Immature natural killer cell (primary cell): ENCODE results near the gene TPM4. TPM values are rescaled to one million over a fixed set of nuclear protein-coding genes. Genes with fewer than 3 reads are reported as not detected.

Experiments used
- DNase-seq, 3 donors: peaks; one replicate each; pipeline ENCODE4 v3.0.0; 2022; ENCODE audit warnings: mixed read lengths in 1 of 3
- H3K27ac Mint-ChIP-seq, 6 donors: one replicate each; pipeline ENCODE4 v1.8.0; 2020; ENCODE audit warnings: mixed read lengths in 6 of 6, mild to moderate bottlenecking in 5 of 6, inconsistent platforms in 4 of 6, moderate library complexity in 3 of 6
- H3K27me3 Mint-ChIP-seq, 3 donors: one replicate each; pipeline ENCODE4 v1.8.0; 2020 to 2021; ENCODE audit warnings: low read depth in 3 of 3, mild to moderate bottlenecking in 3 of 3, mixed read lengths in 3 of 3, moderate library complexity in 3 of 3, inconsistent platforms in 1 of 3
- H3K36me3 Mint-ChIP-seq, 3 donors: one replicate each; pipeline ENCODE4 v1.8.0; 2020; ENCODE audit warnings: mixed read lengths in 3 of 3, inconsistent platforms in 2 of 3, mild to moderate bottlenecking in 2 of 3
- H3K4me1 Mint-ChIP-seq, 2 donors: one replicate each; pipeline ENCODE4 v1.8.0; 2020; ENCODE audit warnings: inconsistent platforms in 2 of 2, mild to moderate bottlenecking in 2 of 2, mixed read lengths in 2 of 2, moderate library complexity in 1 of 2
- H3K4me3 Mint-ChIP-seq, 5 donors: one replicate each; pipeline ENCODE4 v1.8.0; 2020; ENCODE audit warnings: mild to moderate bottlenecking in 5 of 5, mixed read lengths in 5 of 5, inconsistent platforms in 3 of 5, moderate library complexity in 3 of 5
- H3K9me3 Mint-ChIP-seq, 6 donors: one replicate each; pipeline ENCODE4 v1.8.0; 2020; ENCODE audit warnings: mild to moderate bottlenecking in 6 of 6, mixed read lengths in 6 of 6, inconsistent platforms in 4 of 6, moderate library complexity in 3 of 6
- polyA plus RNA-seq, 3 donors: library from polyadenylated mRNA; unstranded; fragments of 300-500 nt; fragmentation: Illumina TruSeq; gene quantifications; one replicate each; pipeline ENCODE4 v1.2.3, GENCODE V29; 2021

The TPM4 gene
- polyA plus RNA-seq, 3 donors from 2014 or later, result 106 to 193 (median 107) TPM

GRCh38 chr19:16070366-16070990 is 5.8 kb upstream of the TPM4 start:
- H3K36me3 Mint-ChIP-seq, result no peaks in the 10 kb centered on the region
- DNase-seq, result peak; percentile 69 to 72 (median 72)
- peaks cover 23 to 24% of the 10 kb centered on the region in 2 donors for H3K4me1 Mint-ChIP-seq
- H3K27me3 Mint-ChIP-seq, result peaks cover 2 to 7% (median 5%) of the 10 kb centered on the region in 3 donors
- no peak overlapping the region for H3K27ac Mint-ChIP-seq
- H3K4me3 Mint-ChIP-seq, result peak overlapping the region; percentile 11 to 69 (median 60)
- no peaks in the 10 kb centered on the region for H3K9me3 Mint-ChIP-seq

- H3K27me3 Mint-ChIP-seq, result peaks cover 5 to 7% (median 6%) of the 10 kb centered on the region in 3 donors
- peak overlapping the region in 3 of 5 donors; percentile 11 to 69 (median 60) for H3K4me3 Mint-ChIP-seq
- peaks cover 28% of the 10 kb centered on the region in 2 donors for H3K4me1 Mint-ChIP-seq
- peak overlapping the region in 1 of 6 donors; percentile 68 for H3K27ac Mint-ChIP-seq
- no peak for DNase-seq
- H3K9me3 Mint-ChIP-seq, result no peaks in the 10 kb centered on the region
- H3K36me3 Mint-ChIP-seq, result no peaks in the 10 kb centered on the region
These were observed 5.1 kb upstream of the TPM4 start for GRCh38 chr19:16071072-16071691.

- Mint-ChIP-seq H3K27me3 (peaks cover 2 to 20% (median 8%) of the 10 kb centered on the region in 3 donors), H3K36me3 (no peaks in the 10 kb centered on the region), H3K4me1 (peaks cover 31 to 38% of the 10 kb centered on the region in 2 donors), H3K27ac (peak overlapping the region in 4 of 6 donors; percentile 86 to 94 (median 90)), H3K4me3 (peak overlapping the region in 1 of 5 donors; percentile 51), H3K9me3 (no peaks in the 10 kb centered on the region)
- DNase-seq, result no peak
These were observed 2.8 kb upstream of the TPM4 start for GRCh38 chr19:16073481-16073880.

DNA sequence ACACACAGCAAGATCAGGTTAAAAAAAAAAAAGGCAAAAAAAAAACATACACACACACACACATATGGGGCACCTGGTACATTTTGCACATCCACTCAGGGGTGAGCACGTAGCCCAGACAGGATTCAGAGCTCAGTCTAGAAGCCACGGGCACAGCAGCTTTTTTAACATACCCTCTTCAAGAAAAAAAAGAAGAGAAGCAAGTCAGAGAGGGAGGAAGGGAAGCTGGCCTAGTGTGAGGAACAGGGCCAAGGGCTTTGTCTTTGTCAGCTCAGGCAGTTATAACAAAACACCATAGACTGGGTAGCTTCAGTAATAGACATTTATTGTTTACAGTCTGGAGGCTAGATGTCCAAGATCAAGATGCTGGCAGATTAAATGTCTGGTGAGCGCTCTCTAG is 2.3 kb upstream of the TPM4 start:
- peak overlapping the region; percentile 86 to 94 (median 93) for H3K27ac Mint-ChIP-seq
- DNase-seq, result no peak
- H3K4me3 Mint-ChIP-seq, result peak overlapping the region in 3 of 5 donors; percentile 48 to 81 (median 51)
- H3K36me3 Mint-ChIP-seq, result no peaks in the 10 kb centered on the region
- H3K27me3 Mint-ChIP-seq, result peaks cover 2 to 23% (median 8%) of the 10 kb centered on the region in 3 donors
- H3K9me3 Mint-ChIP-seq, result no peaks in the 10 kb centered on the region
- peaks cover 36 to 43% of the 10 kb centered on the region in 2 donors for H3K4me1 Mint-ChIP-seq

DNA sequence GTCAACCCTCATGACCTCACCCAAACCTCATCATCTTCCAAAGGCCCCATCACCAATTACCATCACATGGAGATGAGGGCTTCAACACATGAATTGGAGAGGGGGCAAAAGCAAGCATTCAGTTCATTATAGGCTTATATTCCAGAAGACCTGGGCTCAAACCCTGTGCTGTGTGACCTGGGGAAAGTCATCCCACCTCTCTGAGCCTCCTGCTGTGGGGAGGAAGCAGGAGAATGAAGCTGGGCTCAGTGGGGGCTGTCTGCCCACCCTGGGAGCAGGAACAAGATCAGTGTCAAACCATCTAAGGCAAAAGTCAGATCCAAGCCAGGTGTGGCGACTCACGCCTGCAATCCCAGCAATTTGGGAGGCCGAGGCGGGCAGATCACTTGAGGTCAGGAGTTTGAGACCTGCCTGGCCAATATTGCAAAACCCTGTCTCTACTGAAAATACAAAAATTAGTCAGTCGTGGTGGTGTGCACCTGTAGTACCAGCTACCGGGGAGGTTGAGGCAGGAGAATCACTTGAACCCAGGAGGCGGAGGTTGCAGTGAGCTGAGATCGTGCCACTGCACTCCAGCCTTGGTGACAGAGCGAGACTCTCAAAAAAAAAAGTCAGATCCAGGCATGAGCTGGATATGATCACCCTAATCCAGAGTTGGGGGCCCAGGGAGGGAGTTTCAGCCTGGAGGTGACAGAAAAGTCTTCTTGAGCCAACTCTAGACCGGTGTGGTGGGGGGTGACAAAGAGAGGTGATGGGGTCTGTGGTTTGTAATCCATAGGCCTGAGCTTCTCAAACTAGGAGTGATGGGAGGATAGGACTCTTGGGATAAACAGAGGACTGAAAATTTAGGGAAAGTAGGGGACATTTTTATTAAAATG is 1.6 kb upstream of the TPM4 start:
- peak overlapping the region; percentile 80 to 88 (median 81) for H3K4me3 Mint-ChIP-seq
- no peaks in the 10 kb centered on the region for H3K36me3 Mint-ChIP-seq
- DNase-seq, result no peak
- peaks cover 43 to 51% of the 10 kb centered on the region in 2 donors for H3K4me1 Mint-ChIP-seq
- H3K9me3 Mint-ChIP-seq, result no peaks in the 10 kb centered on the region
- H3K27ac Mint-ChIP-seq, result peak overlapping the region; percentile 90 to 95 (median 93)
- H3K27me3 Mint-ChIP-seq, result peaks cover 2 to 25% (median 10%) of the 10 kb centered on the region in 3 donors

GRCh38 chr19:16075430-16076153 is 703 bp upstream of the TPM4 start:
- Mint-ChIP-seq H3K27me3 (peaks cover 2 to 27% (median 16%) of the 10 kb centered on the region in 3 donors), H3K4me1 (peaks cover 52 to 60% of the 10 kb centered on the region in 2 donors), H3K36me3 (peaks cover 0 to 3% (median 0%) of the 10 kb centered on the region in 3 donors), H3K27ac (peak overlapping the region; percentile 90 to 95 (median 93)), H3K9me3 (no peaks in the 10 kb centered on the region), H3K4me3 (peak overlapping the region; percentile 80 to 88 (median 81))
- DNase-seq, result no peak

- Mint-ChIP-seq H3K9me3 (no peaks in the 10 kb centered on the region), H3K4me1 (peaks cover 67 to 70% of the 10 kb centered on the region in 2 donors), H3K27ac (peak overlapping the region; percentile 95 to 99 (median 96)), H3K4me3 (peak overlapping the region; percentile 81 to 90 (median 88)), H3K27me3 (peaks cover 2 to 27% (median 16%) of the 10 kb centered on the region in 3 donors), H3K36me3 (peaks cover 4 to 16% (median 6%) of the 10 kb centered on the region in 3 donors)
- peak in 1 of 3 donors; percentile 14 for DNase-seq
These were observed 790 bp downstream of the TPM4 start for GRCh38 chr19:16076958-16077611.

DNA sequence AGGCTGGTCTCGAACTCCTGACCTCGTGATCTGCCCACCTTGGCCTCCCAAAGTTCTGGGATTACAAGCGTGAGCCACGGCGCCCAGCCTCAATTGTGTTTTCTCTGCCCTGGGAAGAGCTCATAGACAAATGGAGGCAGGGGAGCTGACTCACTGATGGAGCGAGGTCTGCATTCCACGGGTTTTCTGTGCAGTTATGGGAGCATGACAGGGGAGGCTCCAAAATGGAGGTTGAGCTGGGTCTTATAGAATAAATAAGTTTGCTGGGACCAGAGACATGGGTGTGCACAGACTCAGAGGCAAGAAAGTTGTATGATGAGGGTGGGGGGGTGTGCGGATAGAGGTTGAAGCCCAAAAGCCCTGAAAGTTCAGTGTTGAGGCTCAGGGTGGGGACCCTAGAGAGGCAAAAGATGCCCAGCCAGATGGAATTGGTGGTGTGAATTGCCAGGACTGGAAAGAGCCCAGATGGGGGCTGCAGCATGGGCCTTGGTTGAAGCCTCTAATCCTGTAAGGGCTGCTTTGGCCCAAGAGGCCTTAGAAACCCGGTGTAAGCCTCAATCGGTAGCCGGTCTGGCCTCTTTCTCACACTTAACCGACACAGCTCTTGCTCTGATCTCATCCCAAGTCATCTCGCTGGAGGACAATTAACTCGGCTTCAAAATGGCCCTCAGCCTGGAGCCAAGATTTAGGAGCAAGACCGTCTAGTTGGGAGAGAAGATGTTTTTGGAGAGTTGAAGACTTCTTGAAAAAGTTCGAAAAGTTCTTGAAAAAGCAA is 1.9 kb downstream of the TPM4 start:
- Mint-ChIP-seq H3K4me3 (peak overlapping the region; percentile 81 to 90 (median 88)), H3K4me1 (peaks cover 77 to 78% of the 10 kb centered on the region in 2 donors), H3K27me3 (peaks cover 2 to 26% (median 16%) of the 10 kb centered on the region in 3 donors), H3K36me3 (peaks cover 4 to 23% (median 12%) of the 10 kb centered on the region in 3 donors), H3K9me3 (no peaks in the 10 kb centered on the region), H3K27ac (peak overlapping the region; percentile 95 to 99 (median 96))
- peak in 1 of 3 donors; percentile 43 for DNase-seq

DNA sequence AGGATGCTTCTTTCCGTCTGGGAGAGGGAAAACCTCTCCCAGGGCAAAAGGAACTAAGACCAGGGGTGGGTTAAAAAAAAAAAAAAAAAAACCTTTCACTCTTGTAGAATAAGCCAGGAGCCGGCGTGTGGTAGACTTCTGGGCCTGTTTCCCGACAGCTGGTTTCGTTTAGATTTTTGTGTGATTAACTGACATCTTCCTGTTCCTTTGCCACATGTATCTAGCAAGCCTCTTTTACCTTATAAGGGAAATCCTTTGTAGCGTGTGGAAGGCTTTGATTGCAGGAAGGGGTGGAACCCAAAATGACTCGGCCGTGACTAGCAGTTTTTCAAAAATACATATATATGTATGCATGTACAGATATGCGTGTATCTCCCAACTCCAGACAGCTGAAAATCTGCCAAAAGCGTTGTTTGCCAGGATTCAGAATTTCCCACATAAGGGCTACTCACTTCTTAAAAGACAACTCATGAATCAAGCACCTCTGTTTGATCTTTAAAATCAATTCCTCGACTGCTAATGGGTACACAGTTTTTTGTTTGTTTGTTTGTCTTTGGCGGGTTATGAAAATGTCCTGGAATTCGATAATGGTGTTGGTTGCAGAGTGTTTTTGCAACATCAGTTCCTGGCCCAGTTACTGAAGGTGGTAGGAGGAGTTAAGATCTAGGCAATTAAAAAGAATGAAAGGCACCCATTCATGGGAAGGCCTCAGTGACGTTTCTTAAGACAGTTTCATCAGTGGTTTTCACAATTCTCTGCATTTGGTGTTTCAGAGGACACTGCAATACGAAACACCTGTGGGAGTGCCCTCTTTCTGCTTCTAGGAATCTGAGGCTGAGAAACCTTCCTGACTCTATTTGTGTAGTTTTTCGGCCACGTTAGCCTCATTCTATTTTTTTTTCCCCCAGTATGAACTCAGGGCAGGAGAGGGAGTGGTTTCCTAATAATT is 2.7 kb downstream of the TPM4 start:
- Mint-ChIP-seq H3K4me3 (peak overlapping the region; percentile 81 to 90 (median 88)), H3K27ac (peak overlapping the region; percentile 95 to 99 (median 96)), H3K27me3 (peaks cover 0 to 28% (median 21%) of the 10 kb centered on the region in 3 donors), H3K4me1 (peaks cover 83% of the 10 kb centered on the region in 2 donors), H3K9me3 (no peaks in the 10 kb centered on the region), H3K36me3 (peaks cover 9 to 30% (median 17%) of the 10 kb centered on the region in 3 donors)
- DNase-seq, result peak; percentile 81 to 83 (median 83)

DNA sequence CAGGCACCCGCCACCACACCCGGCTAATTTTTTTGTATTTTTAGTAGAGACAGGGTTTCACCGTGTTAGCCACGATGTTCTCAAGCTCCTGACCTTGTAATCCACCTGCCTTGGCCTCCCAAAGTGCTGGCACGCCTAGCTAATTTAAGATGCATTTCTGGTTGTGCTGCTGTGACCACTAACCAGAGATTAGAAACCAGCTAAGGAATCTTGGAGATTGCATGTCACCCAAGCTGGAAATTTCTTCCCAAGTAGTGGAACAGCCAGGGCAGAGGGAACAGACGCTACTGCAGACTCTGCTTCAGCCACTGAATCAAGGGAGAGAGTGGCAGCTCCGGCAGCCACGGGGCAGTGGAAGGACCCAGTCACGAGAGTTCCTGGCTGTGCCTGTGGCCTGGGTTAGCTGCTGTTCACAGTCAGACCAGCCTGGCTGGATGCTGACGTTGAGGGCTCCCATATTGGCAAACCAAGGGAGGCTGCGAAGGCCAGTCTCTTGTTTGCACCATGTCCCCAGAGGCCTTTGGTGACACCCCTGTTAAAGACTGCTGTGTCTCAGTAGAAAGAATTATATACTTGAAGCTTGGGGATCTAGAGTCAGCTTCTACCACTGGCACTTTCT is 7.9 kb downstream of the TPM4 start:
- Mint-ChIP-seq H3K36me3 (peaks cover 34 to 64% (median 46%) of the 10 kb centered on the region in 3 donors), H3K4me1 (peaks cover 87 to 90% of the 10 kb centered on the region in 2 donors), H3K27ac (peak overlapping the region; percentile 64 to 93 (median 84)), H3K9me3 (no peaks in the 10 kb centered on the region), H3K4me3 (peak overlapping the region; percentile 49 to 74 (median 61)), H3K27me3 (peaks cover 5 to 22% (median 19%) of the 10 kb centered on the region in 3 donors)
- DNase-seq, result no peak

GRCh38 chr19:16085115-16085514 is 8.8 kb downstream of the TPM4 start:
- Mint-ChIP-seq H3K36me3 (peaks cover 38 to 69% (median 50%) of the 10 kb centered on the region in 3 donors), H3K9me3 (no peaks in the 10 kb centered on the region), H3K27ac (peak overlapping the region in 3 of 6 donors; percentile 82 to 95 (median 91)), H3K4me1 (peaks cover 82 to 84% of the 10 kb centered on the region in 2 donors), H3K27me3 (peaks cover 5 to 18% (median 14%) of the 10 kb centered on the region in 3 donors), H3K4me3 (peak overlapping the region in 4 of 5 donors; percentile 17 to 95 (median 67))
- DNase-seq, result no peak
